GM21515 (cell line): ENCODE data around the gene BOD1.
A peak's percentile ranks its signal among the peaks of the same experiment; 100 is the strongest.

Experiments
- ATAC-seq: cut with Tn5 transposase; IDR thresholded peaks from one replicate; pipeline ENCODE4 v1.9.1; 2021; ENCODE audit not compliant: unreplicated experiment

The BOD1 gene

DNA sequence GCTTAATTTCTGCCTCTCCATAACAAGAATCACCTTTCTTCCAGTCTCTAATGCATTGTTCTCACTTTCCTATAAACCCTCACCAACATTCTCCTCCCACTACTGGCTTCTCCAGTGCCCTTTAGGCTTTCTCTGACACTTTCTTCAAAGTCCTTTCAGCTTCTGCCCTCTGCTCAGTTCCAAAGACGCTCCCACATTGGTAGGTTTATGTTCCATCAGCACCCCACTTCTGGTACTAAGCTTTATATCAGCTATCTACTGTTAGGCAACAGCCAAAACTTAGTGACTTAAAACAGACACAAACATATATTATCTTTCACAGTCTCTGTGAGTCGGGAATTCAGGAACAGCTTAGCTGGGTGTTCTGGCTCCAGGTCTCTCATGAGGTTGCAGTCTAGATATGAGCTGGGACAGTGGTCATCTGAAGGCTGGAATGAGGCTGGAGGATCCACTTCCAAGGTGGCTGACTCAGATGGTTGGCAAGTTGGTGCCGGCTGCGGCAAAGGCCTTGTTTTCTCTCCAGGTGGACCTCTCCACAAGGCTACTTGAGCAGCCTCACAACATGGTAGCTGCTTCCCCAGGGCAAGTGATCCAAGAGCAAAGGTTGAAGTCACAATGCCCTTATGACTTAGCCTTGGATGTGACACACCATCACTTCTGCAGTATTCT is 37.4 kb downstream of the BOD1 start:
- no peak for ATAC-seq

DNA sequence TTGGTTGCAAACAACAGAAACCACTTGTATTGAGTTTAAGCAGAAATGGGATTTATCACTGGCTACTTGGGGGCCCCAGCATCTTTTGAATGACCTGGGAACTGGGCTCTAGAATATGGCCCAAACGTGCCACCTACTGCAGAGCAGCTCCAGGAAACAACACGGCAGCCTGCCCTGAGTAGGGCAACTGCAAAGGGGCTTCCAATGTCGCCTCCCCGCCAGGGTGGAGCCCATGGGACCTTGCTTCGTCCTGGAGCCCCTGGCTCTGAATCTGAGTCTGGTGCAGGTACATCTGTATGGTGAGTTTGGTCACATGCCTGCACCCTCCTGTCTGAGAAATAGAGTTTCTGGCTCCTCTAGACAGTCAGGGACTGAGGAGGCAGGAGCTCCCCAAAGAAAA is 38.6 kb downstream of the BOD1 start:
- ATAC-seq = no peak

DNA sequence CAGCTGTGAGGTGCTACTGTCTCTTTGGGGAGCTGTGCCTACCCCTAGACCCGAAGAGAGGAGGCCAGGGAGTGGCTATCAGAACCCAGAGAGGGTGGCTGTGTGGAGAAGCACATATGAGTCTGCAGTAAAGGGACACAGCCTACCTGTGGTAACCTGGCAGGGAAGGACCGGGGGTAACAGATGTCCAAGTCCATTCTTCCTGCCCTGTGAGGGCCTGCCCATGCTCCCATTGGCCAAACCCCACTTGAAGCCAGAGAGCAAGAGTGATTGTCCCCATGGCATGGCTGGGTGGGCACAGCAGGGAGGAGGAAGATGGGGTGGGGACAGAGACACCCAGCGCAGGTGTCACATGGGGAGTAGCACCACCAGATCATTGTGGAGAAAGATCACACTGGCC is 39.3 kb downstream of the BOD1 start:
- no peak for ATAC-seq

DNA sequence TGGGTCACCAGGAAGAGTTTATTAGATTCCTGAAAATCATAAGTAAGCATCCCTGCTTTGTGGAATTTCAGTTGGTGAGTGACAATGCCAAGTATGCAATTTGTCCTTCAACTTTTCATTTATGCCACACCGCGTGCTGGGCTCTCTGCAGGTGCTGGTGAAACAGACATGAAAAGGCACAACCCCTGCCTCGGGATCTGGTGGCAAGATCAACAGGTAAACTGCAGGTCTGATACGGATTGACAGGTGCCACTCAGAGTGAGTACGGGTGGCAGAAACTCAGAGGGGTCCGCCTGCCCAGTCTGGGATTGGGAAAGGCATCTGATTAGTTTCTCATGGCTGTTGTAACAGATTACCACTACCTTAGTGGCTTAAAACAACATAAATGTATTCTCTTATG is 40.5 kb downstream of the BOD1 start:
- ATAC-seq = no peak

DNA sequence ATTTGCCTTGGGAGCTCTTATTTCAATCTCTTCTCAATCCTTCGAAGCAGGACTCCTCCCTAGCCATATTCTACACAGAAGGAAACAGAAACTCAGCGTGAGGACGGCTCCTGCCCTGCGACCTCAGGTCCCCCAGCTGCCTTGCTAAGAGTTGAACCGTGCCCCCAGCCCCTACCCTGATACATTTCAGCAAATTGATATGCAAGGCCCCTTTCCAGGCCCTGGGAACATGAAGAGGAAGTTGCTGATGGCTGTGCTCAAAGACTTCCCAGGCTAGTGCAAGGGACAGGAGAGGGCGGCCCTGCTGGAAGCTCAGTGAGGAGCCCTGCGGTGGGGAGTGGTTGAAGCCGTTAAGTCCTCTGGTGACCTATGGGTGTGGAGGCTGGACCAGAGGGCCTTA is 41.5 kb downstream of the BOD1 start:
- no peak for ATAC-seq

DNA sequence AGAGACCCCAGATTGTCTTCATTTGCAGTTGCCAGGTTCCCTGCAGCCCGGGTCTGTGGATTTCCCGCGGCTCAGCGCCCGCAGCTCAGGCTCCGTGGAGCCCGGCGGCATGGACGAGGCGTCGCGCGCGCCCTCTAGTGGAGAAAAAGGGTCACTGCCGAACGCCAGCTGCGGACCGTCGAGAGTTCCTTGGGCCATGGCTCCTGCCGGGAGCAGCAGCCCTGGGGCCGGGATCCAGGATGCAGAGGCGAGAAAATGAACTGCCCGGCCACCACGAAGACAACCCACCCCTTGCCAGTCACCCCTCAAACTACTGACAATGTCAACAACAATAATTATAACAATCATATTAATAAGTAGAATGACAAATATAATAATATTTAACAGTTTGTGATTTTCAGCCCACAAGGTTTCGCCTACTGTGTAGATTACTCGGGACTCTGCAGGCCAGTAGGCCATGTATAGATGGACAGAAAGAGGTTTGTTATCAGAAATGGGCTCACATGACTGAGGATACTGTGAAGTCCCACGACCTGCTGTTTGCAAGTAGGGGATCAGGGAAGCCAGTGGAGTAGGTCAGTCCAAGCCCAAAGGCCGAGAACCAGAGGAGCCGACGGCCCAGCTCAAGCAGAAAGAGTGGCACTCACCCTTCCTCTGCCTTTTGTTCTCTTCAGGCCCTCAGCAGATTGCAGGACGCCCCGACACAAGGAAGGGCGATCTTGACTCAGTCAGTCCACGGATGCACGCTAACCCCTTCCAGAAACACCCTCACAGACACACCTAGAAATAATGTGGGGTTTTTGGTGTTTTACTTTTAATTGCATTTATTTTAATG is 43.1 kb downstream of the BOD1 start:
- ATAC-seq = peak; percentile 76

DNA sequence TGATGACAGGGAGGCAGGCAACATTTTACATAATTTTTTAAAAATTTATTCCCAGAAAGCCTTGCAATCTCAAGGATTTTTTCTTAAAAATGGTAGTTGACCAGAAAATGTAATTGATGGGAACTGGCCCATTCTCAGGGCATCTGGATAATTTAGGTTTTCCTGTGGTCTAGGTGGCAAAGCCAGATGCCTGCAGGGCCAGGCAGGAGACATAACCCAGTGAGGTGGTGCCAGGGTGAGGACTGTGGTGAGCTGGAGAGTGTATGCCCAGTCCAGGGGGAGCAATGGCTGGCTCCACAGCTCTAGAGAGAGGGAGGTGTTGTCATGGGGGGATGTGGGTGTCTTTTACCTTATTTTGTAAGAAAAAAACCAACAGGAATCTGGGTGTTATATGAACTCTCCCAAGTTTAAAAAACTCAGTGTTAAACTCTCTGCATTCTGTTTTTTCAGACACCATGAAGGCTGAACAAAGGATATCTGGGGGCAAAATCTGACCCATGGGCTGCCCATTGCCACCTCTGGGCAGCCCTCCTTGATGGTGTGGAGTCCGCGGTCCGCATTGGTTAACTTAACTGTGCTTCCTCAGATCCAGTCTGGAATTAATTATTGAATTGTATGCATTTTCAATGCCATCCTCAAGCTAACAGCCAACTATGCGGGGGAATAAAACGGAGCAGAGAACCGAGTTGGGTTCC is 43.9 kb downstream of the BOD1 start:
- ATAC-seq = no peak

DNA sequence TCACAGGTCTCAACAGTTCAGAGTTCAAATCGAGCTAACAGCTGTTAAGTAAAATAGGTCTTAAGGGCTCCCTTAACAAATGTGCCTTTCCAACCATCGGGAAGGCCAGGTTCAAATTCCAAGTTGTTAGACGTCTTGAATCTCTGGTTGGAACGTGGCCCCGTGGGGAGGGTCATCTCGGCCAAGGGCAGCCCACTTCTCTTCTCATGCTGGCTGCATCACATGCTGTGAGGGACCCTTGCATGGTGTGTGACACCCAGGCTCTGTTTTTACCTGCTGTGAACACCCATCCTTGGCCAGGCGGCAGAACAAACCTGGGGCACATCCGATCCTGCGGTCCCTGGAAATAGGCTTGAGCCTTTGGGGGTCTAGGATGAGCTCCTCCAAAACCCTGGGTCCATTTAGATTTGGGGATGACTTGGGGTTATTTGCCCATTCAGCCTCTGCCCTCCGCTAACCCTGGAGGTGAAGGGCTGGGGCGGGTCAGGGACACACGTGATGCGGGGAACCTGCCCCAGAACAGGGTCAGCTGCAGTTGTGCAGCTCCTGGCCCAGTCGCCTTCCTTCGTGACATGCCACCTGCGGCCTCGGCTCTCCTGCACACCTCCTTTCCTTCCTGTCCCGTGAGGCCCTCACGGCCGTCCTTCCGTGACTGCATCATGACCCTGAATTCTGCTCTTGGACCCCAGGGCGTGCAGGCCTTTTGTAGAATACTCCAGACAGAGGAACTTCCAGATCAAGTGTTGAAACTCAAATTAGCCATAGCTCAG is 45.9 kb downstream of the BOD1 start:
- no peak for ATAC-seq

DNA sequence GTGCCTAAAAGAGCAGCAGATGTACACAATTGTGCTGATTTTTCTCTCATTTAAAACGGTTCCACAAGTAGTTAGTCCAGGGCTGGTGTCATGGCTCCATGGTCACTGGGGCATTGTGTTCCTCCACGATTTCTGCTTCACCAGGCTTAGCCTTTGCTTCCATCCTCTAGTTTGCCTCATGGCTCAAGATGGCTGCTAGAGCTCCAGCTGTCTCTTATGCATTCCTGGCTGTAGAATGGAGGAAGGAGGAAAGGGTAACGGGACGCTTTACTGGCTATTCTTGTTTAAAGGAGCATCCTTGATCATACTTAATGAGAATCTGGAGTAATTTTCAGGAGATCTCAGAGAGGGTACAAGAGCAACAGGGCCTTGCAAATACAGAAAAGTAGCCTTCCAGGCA is 47.7 kb downstream of the BOD1 start:
- ATAC-seq = no peak

DNA sequence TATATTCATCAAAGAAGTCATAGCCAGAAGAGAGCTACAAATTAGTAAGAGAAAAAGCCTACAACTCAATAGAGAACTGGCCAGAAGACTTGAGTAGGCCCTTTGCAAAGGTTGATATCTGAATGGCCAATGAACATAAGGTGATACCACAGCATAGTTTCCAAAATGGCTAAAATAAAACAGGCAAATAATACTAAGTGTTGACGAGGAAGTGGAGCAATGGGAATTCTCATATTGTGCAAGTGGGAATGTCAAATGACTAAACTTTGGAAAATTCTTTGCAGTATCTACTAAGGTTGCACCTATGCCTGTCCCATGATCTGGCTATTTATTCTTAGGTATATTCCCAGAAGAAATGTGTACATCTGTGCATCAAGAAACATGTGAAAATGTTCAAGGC is 48.3 kb downstream of the BOD1 start:
- no peak for ATAC-seq

DNA sequence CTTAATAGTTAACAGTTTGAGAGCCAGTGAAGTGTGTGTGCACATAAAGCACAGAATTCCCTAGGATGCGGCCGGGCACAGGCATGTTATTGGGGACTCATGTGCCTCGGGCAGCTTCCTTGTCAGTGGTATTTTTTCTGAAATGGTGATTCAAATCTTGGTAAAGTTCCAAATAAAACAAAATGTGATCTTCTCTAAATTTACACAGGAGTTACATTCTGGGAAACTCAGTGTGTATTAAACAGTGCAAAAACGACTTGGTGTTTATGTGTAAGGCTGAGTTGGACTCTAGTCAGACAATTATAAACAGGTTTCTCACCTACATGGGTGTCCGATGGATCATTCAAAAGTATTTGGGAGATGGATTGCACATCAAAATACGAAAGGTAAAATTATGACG is 48.9 kb downstream of the BOD1 start:
- no peak for ATAC-seq

DNA sequence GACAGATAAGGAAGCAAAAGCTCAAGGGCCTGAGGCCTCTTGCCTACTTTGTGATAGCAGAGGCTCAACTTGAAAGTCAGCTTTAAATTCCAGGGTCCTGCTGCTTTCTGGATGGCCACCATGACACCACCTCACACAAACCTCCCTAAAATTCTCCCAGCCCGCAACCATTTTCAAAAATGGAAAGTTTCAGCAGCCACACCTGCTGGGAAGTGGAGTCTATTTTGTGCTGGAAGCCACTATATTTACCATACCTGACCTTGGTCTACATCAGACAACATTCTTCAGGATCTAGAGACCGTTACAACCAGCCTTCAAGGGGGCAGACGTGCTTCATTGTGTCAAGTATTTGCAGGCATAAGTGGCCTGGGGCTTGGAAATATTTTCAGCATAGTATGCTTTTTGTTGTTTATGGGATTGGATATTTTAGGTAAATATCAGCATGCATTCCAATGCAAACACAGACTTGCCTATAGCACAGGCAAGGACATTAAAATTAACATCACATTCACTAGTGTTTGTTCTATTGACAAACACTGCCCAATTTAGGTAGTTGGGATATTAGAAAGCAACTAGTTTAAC is 50.9 kb downstream of the BOD1 start:
- no peak for ATAC-seq

DNA sequence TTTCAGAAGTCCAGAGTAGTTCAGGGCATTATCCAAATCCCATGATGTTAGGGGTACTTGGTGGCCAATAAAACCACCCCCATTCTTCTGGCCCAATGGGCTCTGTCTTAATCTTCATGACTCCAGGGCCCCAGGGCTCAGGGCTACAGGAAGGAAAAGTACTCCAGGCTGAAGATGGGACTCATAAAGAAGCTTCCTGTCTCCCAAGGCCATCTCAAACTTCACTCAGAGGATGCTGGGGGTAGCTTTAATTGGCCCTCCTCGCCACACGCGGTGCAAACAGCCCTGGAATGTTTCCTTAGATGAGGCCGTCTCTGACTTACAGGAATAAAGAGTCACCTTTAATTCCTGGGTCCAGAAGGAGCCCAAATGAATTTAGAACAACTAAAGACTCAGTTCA is 52.3 kb downstream of the BOD1 start:
- no peak for ATAC-seq

DNA sequence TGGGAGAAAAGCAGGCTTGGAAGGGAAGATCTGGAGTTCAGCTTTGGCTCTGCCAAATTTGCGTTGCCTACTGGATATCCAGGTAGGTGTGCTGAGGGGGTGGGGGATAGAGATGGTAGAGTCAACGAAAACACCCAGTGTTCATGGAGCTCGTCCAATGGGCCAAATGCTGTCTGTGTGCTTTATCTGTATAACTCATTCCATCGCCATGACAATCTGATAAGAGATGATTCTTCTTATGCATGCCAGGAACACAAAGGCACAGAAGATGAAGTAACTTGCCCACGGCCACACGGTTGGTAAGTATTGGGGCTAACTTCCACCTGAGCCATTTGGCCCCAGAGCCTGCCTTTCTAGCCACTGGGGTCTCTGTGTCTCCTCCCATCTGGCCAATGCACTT is 53.2 kb downstream of the BOD1 start:
- ATAC-seq = no peak

DNA sequence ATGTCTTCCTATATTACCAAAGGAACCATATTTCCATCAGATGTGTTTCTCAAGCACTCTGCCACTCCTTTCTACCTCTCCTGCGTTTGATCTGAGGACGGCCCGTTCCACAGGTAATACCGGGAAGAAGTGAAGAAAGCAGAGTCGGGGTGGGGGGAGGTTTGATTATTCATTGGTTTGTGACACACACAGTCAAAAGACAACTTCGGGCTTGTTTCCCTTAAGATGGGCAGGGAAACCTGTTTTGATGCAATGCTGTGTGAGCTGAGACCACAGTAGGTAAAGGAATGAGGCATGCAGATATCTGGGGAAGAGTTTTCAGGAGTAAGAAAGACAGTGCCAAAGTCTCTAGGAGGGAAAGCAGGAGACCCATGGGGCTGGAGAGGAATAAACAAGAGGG is 54.0 kb downstream of the BOD1 start:
- no peak for ATAC-seq
